NCI-H2196 (cell line): Measurements from ENCODE around the gene ZNRF3.
"Not testable (repeated sequence)": the region's sequence is repeated elsewhere in the genome, so short reads cannot be mapped to it uniquely, and the experiment has no call there.

ENCODE experiments used
- DNase-seq: peaks from one replicate; lab custom pipeline; 2025; ENCODE audit not compliant: unreplicated experiment; lab: John Stamatoyannopoulos, UW

The ZNRF3 gene

GRCh38 chr22:28883917-28884746 lies 760 bp downstream of the ZNRF3 start:
- DNase-seq: no peak

GRCh38 chr22:28884747-28885350 lies 1.5 kb downstream of the ZNRF3 start:
- DNase-seq: no peak

GRCh38 chr22:28885939-28886338 lies 2.6 kb downstream of the ZNRF3 start:
- DNase-seq: no peak

GRCh38 chr22:28886679-28887078 lies 3.3 kb downstream of the ZNRF3 start:
- not testable (repeated sequence) for DNase-seq

DNA sequence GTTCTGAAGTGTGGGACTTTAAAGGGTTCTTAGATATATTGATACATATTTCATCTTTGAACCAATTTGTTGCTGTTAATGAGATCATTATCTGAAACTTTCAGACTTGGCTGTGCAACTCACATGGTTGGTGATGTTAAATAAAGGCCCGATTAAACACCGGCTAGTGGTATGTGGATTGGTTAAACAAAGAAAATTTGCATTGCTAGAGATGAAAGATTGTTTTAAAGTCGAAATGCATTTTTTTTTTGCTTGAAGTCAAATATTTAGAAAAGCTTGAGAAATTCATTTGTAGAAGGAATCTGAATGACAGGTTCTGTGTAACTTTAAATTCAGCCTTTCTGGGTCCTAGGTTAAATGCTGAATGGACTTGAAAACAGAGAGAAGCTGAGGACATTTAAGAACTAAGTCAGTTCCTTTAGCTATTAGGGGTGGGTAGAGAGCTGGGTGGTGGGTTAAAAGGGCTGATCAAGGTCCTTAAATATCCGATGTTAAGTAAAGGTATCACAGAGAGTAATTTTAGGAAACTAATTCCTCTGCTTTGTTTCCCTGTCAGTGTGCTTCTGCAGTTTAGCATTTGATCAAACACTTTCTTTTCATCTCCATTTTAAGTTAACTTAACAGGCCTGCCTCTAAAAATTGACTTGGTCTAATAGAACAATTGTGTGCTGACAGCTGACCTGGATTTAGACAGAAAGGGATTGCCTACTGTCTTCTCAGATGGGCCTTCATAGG lies 4.5 kb downstream of the ZNRF3 start:
- DNase-seq: no peak

DNA sequence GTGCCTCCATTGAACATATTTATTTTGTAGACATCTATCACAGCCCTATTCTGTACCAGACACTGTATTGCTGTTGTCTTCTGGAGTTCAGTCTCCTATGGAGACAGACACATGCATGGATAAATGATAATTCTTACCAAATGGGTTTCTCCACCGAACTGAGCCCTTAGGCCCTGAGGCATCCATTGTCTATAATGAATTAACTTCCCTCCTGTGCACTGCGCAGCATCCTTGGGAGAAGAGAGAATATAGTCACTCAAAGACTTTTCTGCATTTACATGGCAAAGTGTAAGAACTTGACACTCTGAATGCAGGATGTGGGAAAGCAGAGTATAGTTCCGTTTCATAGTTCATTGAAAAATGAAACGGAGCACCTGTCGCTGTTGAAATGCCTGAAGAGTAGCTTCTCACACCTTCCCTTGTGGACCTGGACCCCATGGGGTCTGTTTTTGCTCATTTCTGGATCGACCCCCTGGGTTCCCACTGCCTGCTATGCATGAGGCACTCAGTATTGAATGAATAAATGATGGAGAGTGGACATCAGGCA lies 6.2 kb downstream of the ZNRF3 start:
- no peak for DNase-seq

GRCh38 chr22:28891156-28891733 lies 7.9 kb downstream of the ZNRF3 start:
- no peak for DNase-seq

GRCh38 chr22:28892175-28892731 lies 8.9 kb downstream of the ZNRF3 start:
- no peak for DNase-seq

- DNase-seq: no peak
These were observed 10.4 kb downstream of the ZNRF3 start for GRCh38 chr22:28893810-28894209.

DNA sequence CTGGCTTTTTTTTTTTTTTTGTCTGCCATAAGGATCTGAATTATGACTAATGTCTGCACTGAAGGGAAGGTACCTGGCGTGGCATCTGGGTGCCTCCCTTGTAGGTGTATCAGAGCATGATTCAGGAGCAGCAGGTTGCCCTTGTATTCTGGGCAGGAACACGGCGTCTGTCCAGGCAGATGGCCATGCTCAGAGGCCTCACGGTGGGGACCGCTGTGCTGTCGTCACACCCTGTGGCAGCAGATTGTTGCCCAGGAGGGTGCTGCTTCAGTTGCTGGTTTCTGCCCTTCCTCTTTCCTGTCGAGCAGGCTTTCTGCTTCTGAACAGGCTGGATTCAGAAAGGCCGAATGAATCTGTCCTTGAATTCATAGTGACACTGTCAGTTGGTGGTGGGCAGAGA lies 11.0 kb downstream of the ZNRF3 start:
- no peak for DNase-seq

- DNase-seq: no peak
These were observed 11.4 kb downstream of the ZNRF3 start for GRCh38 chr22:28894807-28895206.

- DNase-seq: no peak
These were observed 13.2 kb downstream of the ZNRF3 start for GRCh38 chr22:28896611-28897010.

DNA sequence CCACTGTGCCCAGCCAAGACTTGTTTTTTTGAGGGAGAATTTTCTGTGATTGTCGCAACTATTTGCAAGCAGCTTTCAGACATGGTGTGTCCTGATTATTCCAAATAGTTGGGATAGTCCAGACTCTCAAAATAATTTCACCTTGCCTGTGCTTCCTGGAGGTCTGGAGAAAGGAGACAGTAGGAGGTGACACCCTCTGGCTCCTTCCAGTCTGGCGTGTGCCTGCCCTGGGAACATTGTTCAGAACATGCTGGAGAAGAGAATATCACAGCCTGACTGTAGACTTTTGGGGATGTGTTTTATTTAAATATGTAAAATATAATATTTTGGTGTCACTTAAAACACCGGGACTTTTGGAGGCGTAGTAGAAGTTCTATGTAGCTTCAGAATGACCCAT lies 14.9 kb downstream of the ZNRF3 start:
- DNase-seq: no peak

GRCh38 chr22:28899199-28899853 lies 16.0 kb downstream of the ZNRF3 start:
- no peak for DNase-seq

- no peak for DNase-seq
These were observed 17.1 kb downstream of the ZNRF3 start for GRCh38 chr22:28900379-28900925.

GRCh38 chr22:28902490-28902889 lies 19.1 kb downstream of the ZNRF3 start:
- no peak for DNase-seq

DNA sequence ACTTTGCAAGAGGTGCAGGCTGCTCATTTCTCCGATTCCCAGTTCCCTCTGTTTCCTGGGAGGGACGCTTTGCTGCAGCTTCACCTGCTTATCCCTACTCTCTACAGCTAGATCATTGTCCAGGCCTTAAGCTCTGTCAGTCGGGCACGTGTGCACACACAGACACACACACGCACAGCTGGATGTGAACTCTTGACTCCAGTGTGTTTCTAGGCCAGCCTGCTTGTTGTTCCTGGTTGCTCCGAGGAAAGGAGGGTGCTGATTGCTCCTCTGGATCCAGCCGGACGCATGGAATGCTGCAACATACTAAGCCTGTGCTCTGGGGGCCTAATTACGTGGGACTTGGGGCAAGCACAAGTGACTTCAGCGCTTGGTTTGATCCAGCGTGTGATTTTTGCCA lies 19.7 kb downstream of the ZNRF3 start:
- DNase-seq: no peak

GRCh38 chr22:28903729-28904128 lies 20.4 kb downstream of the ZNRF3 start:
- no peak for DNase-seq

GRCh38 chr22:28904211-28904896 lies 21.0 kb downstream of the ZNRF3 start:
- no peak for DNase-seq
